Stimulated activated CD4-positive, alpha-beta T cell treated with anti-CD3 and anti-CD28 coated beads, Interleukin-4, amount 100 ng/mL, for 4 hours (primary cell): ENCODE measurements around the gene DENND5B.
"Not testable (repeated sequence)": the region's sequence is repeated elsewhere in the genome, so short reads cannot be mapped to it uniquely, and the experiment has no call there.

Experiments used
- DNase-seq, 2 experiments: peaks; one replicate each; pipeline ENCODE4 v3.0.0-alpha.2; 2020

DENND5B gene

DNA sequence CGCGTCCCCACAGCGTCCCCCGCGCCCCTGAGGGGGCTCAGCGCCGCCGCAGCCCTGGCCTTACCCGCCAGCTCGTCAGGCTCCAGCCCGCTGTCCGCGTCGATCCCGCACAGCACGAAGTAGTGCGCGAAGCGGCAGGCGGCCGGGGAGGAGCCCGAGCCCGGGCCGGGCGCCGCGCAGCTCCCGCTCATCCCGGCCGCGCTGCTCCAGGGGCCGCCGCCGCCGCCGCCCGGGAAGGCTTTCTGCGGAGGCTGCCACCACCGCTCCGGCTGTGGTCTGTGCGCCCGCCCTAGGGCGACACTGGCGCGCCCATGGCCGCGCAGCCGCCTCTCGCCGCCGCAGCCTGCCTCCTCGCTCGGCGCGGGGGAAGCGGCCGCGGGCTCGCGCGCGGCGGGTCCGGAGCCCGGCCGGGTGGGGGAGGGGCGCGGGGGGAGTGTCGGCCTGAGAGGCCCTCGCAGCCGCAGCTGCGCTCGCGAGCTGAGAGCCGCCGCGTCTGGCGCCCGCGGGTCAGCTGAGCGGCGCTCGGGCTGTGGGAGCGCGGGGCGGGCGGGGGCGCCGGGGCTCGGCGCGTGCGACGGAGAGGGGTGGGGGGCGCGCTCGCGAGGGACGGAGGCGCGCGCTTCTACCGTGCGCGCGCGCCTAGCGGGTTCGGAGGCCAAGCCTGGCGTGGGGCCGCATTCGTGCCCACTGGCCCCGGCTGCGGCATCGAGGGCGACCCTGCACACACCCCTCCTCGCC, at the start of gene DENND5B:
Gene DENND5B, minus strand, starts transcription at position 495 of the 738 bp plus-strand sequence. Its CDS starts 304 bp downstream, at position 191.
- peak in 1 of 2 experiments; percentile 20 for DNase-seq

DNA sequence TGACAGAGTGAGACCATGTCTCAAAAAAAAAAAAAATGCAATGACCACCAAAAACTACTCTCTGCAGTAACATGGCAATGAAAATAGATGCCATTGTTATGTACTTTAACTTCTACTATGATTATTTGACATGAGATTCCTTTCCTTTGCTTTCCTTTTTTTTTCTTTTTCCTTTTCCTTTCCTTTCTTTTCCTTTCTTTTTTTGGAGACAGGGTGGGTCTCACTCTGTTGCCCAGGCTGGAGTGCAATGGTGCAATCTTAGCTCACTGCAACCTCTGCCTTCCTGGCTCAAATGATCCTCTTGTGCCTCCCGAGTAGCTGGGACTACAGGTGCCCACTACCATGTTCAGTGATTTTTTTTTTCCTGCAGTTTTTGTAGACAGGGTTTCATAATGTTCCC, 43.7 kb upstream of the DENND5B start:
- DNase-seq: no peak

DNA sequence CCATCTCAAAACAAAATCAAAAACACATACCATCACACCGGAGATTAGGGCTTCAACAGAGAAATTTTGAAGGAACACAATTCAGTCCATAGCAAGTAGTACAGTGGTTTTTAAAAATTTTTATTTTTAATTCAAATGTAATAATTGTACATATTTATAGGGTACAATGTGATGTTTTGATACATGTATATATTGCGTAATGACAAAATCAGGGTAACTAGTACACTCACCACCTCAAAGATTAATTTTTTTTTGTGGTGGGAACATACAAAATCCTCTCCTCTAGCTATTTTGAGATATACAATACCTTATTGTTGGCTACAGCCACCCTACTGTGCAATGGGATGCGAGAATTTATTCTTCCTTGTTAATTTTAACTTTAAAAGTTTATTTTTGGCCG, 42.5 kb upstream of the DENND5B start:
- DNase-seq: no peak

DNA sequence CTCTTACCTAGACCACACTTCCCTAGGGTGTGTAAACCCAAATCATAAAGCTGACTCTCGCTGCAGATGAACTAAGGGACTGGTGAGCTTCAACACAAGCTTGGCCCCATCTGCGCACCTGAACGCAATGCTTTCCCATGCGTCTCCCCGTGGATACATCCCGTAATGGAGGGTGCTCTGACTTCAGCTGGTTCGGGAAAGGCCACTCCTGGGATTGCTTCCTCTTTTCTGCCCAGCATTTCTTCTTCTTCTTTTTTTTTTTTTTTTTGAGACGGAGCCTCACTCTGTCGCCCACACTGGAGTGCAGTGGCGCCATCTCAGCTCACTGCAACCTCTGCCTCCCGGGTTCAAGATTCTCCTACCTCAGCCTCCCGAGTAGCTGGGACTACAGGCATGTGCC, 40.9 kb upstream of the DENND5B start:
- DNase-seq: no peak

DNA sequence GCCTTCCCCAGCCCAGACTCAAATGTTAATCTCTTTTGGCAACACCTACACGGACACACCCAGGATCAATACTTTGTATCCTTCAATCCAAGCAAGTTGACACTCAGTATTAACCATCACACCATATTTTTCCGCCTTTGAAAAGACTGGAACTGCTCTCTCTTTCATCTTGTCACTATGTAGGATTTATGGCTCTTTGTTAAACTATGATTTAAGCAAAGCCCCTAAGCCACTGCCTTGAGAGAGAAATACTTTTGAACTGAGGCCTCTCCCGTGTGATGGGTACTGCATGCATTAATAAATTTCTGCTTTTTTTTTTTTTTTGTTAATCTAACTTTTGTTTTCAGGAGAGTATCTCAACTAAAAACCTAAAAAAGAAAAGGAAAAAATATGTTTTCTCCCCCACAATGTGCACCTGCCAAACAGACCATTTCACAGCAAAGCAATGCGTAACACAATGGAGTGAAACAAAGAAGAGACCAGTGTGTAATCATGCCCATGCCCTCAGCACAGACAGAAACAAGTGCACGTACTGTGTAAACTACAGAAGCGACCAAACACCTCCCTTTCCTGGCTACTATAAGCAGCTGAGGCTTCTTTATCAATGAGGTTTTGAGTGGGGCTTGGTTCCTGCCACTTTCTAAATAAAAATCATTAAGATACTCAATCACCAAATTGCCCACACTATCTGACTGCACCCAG, 40.2 kb upstream of the DENND5B start:
- DNase-seq: no peak

DNA sequence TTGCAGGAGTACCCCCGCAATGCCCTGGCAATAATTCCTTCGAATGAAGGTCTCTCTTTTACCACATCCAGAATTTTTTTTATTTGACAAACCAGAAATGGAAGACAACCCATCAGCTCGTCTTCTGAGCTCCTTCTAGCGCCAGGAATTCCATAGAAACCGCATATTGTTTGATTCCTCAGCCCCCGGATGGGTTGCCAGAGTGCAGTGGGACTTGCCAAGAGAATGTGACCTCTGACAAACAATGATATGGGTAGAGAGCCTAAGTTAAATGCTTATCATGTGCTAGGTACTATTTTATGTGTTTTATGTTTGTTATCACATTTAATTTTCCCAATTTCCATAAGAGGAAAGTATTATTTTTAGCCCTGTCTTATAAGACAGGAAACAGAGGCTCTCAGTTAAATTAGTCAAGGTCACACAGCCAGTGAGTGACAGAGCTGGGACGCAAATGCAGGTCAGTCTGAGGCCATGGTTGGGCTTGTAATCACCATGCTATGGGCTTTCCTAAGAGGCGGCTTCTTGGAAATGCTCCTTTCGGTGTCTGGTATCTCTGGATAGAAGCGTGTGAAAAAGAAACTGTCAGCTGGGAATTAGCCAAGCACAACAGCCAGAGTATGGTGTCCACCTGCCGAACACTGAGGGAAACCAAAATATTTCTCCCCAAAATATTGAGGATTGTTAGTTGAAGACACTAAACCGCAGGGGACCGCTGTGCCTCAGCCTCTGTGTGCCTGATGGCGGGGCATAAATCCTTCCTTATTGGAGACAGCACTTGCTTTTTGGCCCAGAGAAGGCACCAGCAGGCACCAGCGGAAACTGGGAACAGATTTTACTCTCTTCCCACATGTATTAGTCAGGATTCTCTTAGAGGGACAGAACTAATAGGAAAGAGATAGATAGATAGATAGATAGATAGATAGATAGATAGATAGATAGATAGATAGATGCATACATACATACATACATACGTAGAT, 39.1 kb upstream of the DENND5B start:
- no peak for DNase-seq

DNA sequence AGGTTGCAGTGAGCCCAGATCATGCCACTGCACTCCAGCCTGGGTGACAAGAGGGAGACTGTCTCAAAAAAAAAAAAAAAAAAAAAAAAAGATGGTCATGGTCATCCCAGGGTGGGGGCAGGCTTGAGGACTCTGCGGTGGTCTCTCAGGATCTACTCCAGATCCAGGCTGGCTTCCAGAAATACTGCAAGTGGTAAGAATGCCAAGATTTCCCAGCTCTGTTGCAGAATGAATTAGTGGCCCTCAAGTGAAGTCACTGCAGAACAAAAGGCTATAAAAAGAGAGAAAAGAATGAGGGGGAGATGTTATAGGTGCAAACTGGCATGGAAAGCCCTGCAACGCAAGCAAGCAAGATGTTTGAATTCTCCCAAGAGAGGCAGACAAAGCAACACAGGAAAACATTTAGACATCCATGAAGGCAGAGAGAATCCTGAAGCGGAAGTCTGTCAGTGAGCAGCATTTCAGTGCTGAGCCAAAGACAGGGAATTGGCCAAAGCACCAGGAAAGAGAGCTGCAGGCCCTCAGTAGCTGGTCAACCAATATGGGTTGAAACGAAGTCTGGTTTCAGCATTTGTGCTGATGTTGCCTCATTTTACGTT, 36.6 kb upstream of the DENND5B start:
- DNase-seq: no peak

DNA sequence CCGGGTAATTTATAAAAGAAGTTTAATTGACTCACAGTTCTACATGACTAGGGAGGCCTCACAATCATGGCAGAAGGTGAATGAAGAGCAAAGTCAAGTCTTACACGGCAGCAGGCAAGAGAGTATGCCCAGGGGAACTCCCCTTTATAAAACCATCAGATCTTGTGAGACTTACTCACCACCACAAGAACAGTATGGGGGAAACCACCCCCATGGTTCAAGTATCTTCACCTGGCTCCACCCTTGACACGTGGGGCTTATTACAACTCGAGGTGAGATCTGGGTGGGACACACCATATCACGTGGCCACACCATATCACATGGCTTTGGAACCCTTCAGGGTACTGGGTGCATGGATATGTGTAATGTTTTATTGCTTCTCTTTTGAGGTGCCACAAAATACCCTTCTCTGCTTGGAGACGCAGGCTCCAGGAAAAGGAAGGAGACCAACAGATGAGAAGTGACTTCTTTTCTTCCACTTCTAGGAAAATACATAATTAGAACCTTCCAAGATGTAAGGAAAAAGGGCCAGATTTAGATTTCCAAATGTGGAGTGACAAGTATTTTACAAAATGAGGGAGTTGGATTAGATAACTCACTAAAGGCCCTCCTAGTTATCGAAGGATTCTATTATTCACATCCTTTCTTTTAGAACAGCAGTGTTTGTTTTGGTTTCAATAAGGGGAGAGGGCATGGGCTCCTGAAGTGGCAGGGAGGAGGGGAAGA, 35.5 kb upstream of the DENND5B start:
- no peak for DNase-seq

DNA sequence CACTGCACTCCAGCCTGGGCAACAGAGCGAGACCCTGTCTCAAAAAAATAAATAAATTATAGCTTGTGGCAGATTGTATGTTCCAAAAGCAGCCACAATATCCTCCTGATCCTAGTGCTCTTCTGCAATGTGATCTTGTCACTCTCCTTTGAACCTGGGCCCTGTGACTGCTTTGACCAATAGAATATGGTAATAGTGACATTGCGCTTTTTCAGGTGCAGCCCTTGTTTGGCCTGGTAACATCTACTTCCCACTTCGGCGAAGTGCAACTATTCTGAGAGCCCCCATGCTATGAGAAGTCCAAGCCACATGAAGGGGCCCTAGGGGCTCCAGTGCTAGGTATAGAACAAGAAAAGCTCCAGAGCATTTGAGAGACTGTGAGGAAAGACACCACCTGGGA, 31.1 kb upstream of the DENND5B start:
- DNase-seq: no peak

DNA sequence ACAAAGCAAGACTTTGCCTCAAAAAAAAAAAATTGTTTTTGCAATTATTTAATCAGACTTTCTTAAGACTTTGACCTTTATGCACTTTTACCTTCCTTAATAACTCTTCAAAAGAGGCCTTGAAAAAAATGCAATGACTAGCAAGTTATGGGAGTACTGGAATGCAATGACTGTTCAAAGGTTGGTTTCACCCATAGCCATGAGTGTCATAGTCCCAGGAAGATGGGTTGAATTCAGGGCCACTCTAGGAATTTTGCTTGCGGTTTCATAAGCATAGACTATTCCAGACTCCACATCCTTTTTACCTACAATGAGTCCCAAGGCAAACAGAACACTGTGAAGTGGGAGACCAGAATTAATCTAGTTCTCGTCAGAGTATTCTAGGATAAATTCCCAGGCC, 29.4 kb upstream of the DENND5B start:
- no peak for DNase-seq

DNA sequence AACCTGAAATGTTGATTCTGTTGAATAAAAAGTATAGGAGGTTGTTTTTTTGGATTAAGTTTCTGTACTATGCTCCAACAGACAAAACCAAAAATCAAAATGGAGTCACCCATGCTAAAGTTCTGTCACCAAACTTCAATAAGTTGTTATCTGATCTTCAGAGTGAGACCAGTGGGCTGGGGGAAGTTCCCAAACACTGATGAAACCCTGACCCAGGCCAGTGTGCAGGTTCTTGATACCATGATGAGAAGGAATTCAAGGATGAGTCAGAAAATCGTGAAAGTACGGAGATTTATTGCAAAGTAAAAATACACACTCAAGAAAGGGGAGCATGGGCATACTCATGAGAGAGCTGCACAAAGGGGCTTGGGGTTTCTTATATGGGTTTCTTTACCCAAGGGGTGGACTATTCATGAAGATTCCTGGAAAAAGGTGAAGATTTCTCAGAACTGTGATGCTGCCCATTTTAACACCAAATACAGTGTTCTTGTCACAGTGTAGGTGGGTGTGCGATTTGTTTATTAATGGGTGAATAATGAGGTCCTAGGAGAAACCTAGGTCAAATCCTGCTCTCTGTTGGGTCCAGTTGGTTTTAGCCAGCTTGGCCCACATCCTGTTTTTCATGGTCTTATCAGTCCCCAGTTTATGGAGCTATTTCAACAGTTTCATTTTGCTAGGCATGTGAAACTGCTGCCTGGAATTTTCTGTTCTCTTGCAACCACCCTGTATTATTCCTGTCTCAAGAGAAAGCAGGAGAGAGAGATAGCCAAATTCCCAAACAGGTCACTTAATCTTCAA, 27.5 kb upstream of the DENND5B start:
- no peak for DNase-seq

DNA sequence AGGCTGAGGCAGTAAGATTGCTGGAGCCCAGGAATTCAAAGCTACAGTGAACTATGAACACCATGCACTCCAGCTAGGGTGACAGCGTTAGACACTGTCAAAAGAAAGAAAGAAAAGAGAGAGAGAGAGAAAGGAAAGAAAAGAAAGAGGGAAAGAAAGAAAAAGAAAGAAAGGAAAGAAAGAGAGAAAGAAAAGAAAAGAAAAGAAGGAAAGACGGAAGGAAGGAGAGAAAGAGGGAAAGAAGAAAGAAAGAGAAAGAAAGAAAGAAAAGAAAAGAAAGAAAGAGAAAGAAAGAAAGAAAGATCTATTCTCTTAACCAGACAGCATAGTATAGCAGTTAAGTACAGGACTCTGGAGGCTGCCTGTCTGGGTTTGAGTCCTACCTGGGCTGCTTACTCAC, 21.9 kb upstream of the DENND5B start:
- no peak for DNase-seq

DNA sequence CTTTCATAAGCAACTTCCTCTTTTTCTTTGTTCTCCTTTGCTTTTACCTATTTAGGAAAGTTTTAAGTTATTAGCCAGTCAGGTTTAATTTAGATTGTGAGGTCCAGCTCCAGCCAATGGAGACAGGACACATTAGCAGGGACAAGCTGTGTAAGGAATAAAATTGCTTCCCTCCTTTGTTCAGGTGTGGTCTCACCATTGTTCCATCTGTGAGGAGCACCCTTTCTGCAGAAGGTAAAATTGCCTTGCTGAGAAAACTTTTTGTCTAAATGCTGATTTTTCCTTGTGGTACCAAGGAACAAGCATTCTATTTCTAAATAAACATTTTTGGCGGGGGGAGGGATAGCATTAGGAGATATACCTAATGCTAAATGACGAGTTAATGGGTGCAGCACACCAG, 17.4 kb upstream of the DENND5B start:
- not testable (repeated sequence) for DNase-seq

DNA sequence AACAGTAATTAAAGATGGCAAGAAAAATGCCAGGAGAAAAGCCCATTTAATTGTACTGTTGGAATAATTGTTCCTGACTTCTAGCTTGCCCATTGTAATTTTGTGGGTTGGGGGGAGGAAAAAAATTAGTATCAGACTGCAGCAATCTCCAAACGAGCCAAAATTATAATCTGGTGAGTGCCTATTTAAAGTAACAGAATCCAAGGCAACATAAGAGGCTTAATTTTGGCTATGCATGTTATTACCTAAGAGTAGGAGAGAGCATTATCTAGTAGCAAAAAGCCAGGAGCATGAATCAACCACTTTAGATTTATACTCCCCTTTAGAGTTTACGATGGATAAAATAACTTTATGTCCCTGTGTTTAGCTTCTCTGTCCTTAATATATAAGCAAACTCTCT, 14.6 kb upstream of the DENND5B start:
- DNase-seq: no peak

DNA sequence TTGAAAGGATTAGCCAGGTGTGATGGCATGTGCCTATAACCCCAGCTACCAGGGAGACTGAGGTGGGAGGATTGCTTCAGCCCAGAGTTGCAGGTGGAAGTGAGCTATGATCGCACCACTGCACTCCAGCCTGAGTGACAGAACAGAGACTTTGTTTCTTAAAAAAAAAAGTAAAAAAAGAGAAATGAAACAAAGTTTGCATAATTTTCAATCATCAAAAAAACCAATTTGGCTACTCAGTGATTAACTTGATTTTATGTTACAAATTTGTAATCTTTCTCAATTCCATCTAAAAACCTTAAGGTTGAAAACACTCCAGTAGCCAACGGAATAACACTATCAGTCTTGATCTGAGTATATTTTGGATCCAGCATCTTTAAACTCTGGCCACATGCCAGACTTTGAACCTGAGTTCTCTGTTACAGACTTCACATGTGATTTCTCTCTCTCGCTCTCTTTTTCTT, 12.6 kb upstream of the DENND5B start:
- DNase-seq: no peak

DNA sequence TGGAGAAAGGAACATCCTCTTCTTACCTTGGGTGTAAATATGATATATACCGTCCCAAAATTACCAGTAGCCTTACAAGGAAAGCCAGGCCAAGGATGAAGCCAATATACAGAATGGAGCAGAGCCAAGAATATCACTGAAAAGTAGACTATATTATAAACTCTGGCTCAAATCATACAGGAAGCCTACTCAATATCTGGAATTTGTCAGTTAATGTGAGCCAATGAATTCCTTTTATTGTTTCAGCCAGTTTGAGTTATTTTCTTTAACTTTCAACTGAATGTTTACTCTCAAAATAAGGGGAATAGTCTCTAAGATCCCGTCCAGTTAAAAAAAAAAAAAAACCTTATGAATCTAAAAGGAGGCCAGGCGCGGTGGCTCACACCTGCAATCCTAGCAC, 9.8 kb upstream of the DENND5B start:
- no peak for DNase-seq

DNA sequence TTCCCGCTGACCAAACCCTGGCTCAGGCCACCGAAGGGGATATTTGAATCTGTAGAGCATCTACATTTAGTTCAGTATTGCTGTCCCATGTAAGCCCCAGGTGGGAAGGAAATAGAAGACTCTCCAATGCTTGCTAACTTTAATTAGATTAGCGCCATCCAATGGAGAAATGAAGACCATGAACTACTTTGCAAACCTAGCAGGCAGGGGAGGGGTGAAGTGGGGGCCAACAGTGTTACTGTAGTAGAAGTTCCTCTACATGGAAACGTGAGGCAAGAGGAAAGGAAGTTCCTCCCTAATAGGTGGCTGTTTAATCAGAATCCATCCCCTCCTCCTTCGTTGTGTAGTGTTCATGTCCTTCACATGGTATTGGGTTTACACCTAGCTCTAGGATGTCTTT, 9.3 kb upstream of the DENND5B start:
- no peak for DNase-seq

DNA sequence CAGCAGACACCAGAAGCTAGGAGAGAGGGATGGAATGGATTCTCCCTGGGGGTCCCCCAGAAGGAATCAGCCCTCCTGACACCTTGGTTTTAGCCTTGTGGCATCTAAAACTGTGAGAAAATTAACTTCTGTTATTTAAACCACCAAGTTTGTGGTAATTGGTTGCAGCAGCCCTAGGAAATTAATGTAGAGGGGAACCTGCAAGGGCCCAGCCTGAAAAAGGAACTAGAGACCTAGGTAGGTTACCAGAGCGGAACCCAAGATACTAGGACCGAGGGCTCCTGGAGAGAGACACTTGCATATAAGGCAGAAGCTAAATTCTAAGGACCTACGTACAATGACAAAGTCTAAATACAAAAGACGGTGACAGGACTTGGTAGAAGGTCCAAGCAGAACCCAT, 8.1 kb upstream of the DENND5B start:
- DNase-seq: no peak

DNA sequence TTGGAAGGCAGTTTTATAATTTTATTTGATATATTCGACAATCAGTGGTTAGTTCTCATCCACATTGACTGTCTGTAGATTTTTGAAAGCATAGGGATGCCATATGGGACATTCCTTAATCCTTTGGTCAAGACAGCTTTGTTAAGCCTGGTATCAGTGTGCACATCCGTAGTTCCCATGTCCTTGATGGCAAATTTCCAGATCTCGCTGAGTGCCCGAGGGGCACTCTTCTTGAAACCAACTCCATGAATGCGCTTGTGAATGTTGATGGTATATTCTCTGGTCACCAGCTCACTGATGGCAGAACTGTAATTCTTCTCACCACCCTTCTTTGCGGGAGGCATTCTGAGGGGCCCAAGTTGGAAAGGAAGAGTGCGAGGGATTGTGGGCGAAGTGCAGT, 6.1 kb upstream of the DENND5B start:
- no peak for DNase-seq

DNA sequence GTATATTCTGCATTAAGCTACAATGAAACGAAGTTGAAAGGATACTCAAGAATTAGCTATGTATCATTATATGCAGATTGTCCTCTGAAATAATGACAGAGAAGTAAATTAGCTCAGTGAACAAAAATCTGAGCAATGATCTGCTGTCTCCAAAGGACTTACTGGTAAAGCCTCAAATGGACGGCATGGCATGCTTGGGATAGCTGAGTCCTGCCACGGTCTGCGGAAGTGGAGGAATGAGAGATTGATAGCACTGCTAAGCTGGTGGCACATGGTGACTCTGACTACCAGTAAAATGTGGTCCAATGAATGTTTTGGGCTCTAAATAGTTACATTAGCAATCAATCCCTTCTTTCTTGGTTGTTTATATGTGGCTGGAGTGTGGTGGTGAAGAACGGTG, 3.7 kb upstream of the DENND5B start:
- no peak for DNase-seq

DNA sequence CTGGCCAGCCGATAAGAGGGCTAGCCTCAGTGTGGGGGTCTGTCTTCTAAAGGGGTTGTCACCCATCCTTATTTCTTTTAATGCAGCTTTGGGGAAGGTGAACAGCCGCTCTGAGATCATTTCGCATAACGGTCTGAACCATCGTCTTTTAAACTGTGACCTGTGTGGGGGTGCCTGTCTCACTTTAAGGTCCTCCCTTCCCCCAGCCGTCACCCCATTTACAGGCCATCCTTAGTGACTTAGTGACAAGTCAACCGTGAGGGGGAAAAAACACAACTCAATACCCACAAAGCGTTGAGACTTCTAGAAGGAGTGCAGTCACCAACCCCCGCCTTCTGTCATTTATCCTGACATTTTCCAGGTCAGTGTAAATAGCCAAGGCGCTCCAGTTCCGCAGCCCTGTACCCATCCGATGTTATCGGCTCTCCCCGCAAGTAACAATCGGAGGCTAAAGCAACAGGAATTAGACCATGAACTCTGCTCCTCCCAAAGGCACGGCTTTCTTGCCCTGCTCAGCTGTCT, 505 bp upstream of the DENND5B start:
- DNase-seq: no peak
